Measurements from ENCODE around the gene NPY5R. TPM values are rescaled to one million over a fixed set of nuclear protein-coding genes. Genes with fewer than 3 reads are reported as not detected.

NPY5R gene
- total and polyA plus RNA-seq, 2 experiments from 2014 or later: 0.30 to 0.46 TPM

GRCh38 chr4:163309466-163309865 lies 34.2 kb upstream of the NPY5R start:
- Histone ChIP-seq H3K9me2 (replicated peaks; ENCODE audit: insufficient read depth) (no peaks in the 10 kb centered on the region), H4K20me1 (ENCODE audit: insufficient read depth, poor library complexity, severe bottlenecking) (no peaks in the 10 kb centered on the region), H3K27ac (no peak overlapping the region), H3K4me2 (no peak overlapping the region), H3K27me3 (no peaks in the 10 kb centered on the region), H3K9me3 (ENCODE audit: low read depth) (no peaks in the 10 kb centered on the region), H3K36me3 (replicated peaks; ENCODE audit: insufficient read depth, low read depth) (no peaks in the 10 kb centered on the region), H3K79me2 (no peaks in the 10 kb centered on the region), H3K4me1 (ENCODE audit: insufficient read depth) (no peaks in the 10 kb centered on the region), H2AFZ (no peak overlapping the region), H3K4me3 (no peak overlapping the region)
- TF ChIP-seq CTCF (IDR thresholded peaks at IDR 0.05; ENCODE audit: poor library complexity): no peak
- no peak for TF ChIP-seq EZH2 (IDR thresholded peaks at IDR 0.05; ENCODE audit: borderline replicate concordance)
- TF ChIP-seq EZH2phosphoT487 (IDR thresholded peaks at IDR 0.05; ENCODE audit: low read depth, severe bottlenecking, unreplicated experiment): no peak
- no peak for DNase-seq (ENCODE audit: low spot score)
- whole genome bisulfite sequencing (ENCODE audit: low lambda C conversion rate, missing lambda C conversion rate): 92% methylated on average over 1 of the region's 1 CpG

DNA sequence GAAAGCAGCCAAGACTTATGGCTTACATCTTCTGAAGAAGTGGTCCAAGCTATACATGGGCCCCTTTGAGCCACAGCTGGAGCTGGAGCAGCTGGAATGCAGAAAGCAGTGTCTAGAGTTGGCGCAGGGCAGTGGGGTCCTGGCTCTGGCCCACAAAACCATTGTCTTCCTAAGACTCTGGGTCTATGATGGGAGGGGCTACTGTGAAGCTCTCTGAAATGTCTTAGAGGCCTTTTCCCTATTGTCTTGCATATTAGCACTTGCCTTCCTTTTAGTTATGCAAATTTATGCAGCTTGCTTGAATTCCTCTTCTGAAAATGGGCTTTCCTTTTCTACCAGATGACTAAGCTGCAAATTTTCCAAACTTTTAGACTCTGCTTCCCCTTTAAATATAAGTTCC lies 26.6 kb upstream of the NPY5R start:
- Histone ChIP-seq H3K4me1 (ENCODE audit: insufficient read depth) (no peaks in the 10 kb centered on the region), H3K9me3 (ENCODE audit: low read depth) (no peaks in the 10 kb centered on the region), H4K20me1 (ENCODE audit: insufficient read depth, poor library complexity, severe bottlenecking) (no peaks in the 10 kb centered on the region), H3K9me2 (replicated peaks; ENCODE audit: insufficient read depth) (no peaks in the 10 kb centered on the region), H3K27ac (no peak overlapping the region), H3K79me2 (no peaks in the 10 kb centered on the region), H3K36me3 (replicated peaks; ENCODE audit: insufficient read depth, low read depth) (no peaks in the 10 kb centered on the region), H3K4me2 (no peak overlapping the region), H2AFZ (no peak overlapping the region), H3K4me3 (no peak overlapping the region), H3K27me3 (no peaks in the 10 kb centered on the region)
- no peak for DNase-seq (ENCODE audit: low spot score)
- 33% methylated on average over 1 of the region's 1 CpG for WGBS (ENCODE audit: low lambda C conversion rate, missing lambda C conversion rate)
- TF ChIP-seq CTCF (IDR thresholded peaks at IDR 0.05; ENCODE audit: poor library complexity) (no peak), EZH2phosphoT487 (IDR thresholded peaks at IDR 0.05; ENCODE audit: low read depth, severe bottlenecking, unreplicated experiment) (no peak), EZH2 (IDR thresholded peaks at IDR 0.05; ENCODE audit: borderline replicate concordance) (no peak)

DNA sequence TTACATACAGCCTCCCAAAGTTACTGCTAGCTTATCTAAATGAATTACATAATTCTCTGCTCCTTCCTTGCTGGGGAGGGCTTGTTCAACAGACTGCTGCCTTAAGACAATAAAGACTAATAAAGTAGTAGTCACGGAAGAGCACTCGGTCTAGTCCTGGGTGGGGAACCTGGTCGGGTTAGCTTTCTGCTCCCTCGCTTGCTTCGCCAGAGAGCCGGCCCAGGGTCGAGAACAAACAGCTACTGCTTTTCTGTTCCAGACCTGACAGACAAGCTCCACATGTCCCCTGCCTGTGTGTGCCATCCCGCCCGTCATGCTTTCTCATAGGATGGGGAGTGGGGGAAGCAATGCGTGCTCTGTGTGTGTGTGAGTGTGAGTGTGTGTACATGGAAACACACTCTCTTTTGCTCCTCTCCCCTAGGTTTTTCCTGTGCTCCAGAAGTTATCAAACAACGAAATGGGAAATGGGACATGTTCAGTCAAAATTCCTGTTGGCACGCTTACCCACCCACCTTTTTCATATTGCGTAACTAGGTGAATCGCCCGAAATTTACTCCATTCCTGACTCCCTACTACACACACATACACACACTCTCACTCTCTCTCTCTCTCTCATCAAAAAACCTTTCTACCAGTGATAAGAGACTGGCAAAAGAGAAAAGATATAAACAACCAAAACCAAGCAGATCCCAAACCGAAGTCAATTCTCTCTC lies 12.6 kb upstream of the NPY5R start:
- Histone ChIP-seq H3K27ac (no peak overlapping the region), H3K9me2 (replicated peaks; ENCODE audit: insufficient read depth) (no peaks in the 10 kb centered on the region), H3K79me2 (no peaks in the 10 kb centered on the region), H2AFZ (no peak overlapping the region), H3K4me1 (ENCODE audit: insufficient read depth) (no peaks in the 10 kb centered on the region), H3K36me3 (replicated peaks; ENCODE audit: insufficient read depth, low read depth) (no peaks in the 10 kb centered on the region), H4K20me1 (ENCODE audit: insufficient read depth, poor library complexity, severe bottlenecking) (no peaks in the 10 kb centered on the region), H3K4me2 (peak overlapping the region; percentile 88), H3K27me3 (peaks cover 18% of the 10 kb centered on the region), H3K4me3 (peak overlapping the region; percentile 80), H3K9me3 (ENCODE audit: low read depth) (no peaks in the 10 kb centered on the region)
- no peak for DNase-seq (ENCODE audit: low spot score)
- WGBS (ENCODE audit: low lambda C conversion rate, missing lambda C conversion rate): 69% methylated on average over 16 of the region's 16 CpGs
- TF ChIP-seq CTCF (IDR thresholded peaks at IDR 0.05; ENCODE audit: poor library complexity): no peak
- no peak for TF ChIP-seq EZH2phosphoT487 (IDR thresholded peaks at IDR 0.05; ENCODE audit: low read depth, severe bottlenecking, unreplicated experiment)
- TF ChIP-seq EZH2 (IDR thresholded peaks at IDR 0.05; ENCODE audit: borderline replicate concordance): no peak
